MCF 10A (cell line): ENCODE results near the gene CALML6. TPM values are rescaled to one million over a fixed set of nuclear protein-coding genes. Genes with fewer than 3 reads are reported as not detected.

ENCODE experiments used
- BruUV-seq: library from RNA; stranded (reverse); fragments of 400-500 nt; replicated peaks from 2 replicates; lab custom pipeline; 2021; lab: Mats Ljungman, UMichigan
- CTCF ChIA-PET: fragments of 300-600 bp; sonication (Branson Sonifier 250); formaldehyde crosslinking; extraction: SDS; loops from one replicate; lab custom pipeline; 2021; ENCODE audit warnings: antibody characterized with exemption, inconsistent platforms; lab: Yijun Ruan, JAX
- POLR2A ChIA-PET: fragments of 300-600, 350-650 bp; sonication (Branson Sonifier 250); formaldehyde crosslinking; extraction: SDS; loops from one replicate; lab custom pipeline; 2020; ENCODE audit warnings: antibody characterized with exemption, inconsistent platforms; lab: Yijun Ruan, JAX
- DNase-seq: peaks from one replicate; pipeline ENCODE4 v3.0.0-alpha.2; 2018; ENCODE audit not compliant: unreplicated experiment
- H3K27ac Mint-ChIP-seq: one replicate; pipeline ENCODE4 v1.8.0; 2022; ENCODE audit warnings: mild to moderate bottlenecking, low read depth, mixed read lengths; ENCODE audit not compliant: unreplicated experiment
- H3K27me3 Mint-ChIP-seq: one replicate; pipeline ENCODE4 v1.8.0; 2022; ENCODE audit warnings: mixed read lengths; ENCODE audit not compliant: insufficient read depth, unreplicated experiment
- H3K36me3 Mint-ChIP-seq: one replicate; pipeline ENCODE4 v1.8.0; 2022; ENCODE audit warnings: mild to moderate bottlenecking, moderate library complexity, mixed read lengths; ENCODE audit not compliant: insufficient read depth, unreplicated experiment
- H3K4me1 Mint-ChIP-seq: one replicate; pipeline ENCODE4 v1.8.0; 2022; ENCODE audit warnings: mixed read lengths; ENCODE audit not compliant: insufficient read depth, unreplicated experiment
- H3K4me3 Mint-ChIP-seq: one replicate; pipeline ENCODE4 v1.8.0; 2022; ENCODE audit warnings: mild to moderate bottlenecking, moderate library complexity, mixed read lengths; ENCODE audit not compliant: unreplicated experiment
- H3K9me3 Mint-ChIP-seq: one replicate; pipeline ENCODE4 v1.8.0; 2022; ENCODE audit warnings: mixed read lengths; ENCODE audit not compliant: unreplicated experiment
- CTCF ChIP-seq: fragments of 200-600 bp; IDR thresholded peaks from one replicate; pipeline ENCODE4 v1.8.0; 2022; ENCODE audit warnings: antibody characterized with exemption, mild to moderate bottlenecking; ENCODE audit not compliant: unreplicated experiment
- intact Hi-C: fragments of 100-400 bp; cut with micrococcal nuclease; formaldehyde crosslinking; loops from 2 replicates; pipeline ENCODE4 v1.14.1; 2022
- total RNA-seq: library from RNA; stranded (reverse); gene quantifications from 2 replicates; pipeline ENCODE4 v1.2.3, GENCODE V29; 2022

CALML6 gene
- total RNA-seq, 1 experiment from 2014 or later = 1.7 TPM

GRCh38 chr1:1946540-1946939, 31.5 kb downstream of the CALML6 start:
- Mint-ChIP-seq H3K27me3 (peaks cover 26% of the 10 kb centered on the region), H3K4me3 (no peak overlapping the region), H3K4me1 (no peaks in the 10 kb centered on the region), H3K27ac (no peak overlapping the region), H3K9me3 (no peaks in the 10 kb centered on the region), H3K36me3 (no peaks in the 10 kb centered on the region)
- TF ChIP-seq CTCF = no peak
- no peak for DNase-seq
- intact Hi-C loops = no loop called here
- POLR2A ChIA-PET = no interaction called here
- BruUV-seq = no TSS peak
- CTCF ChIA-PET = interaction anchor here (1.0 to 8.8 kb wide), 3 partner anchors 9 to 99 kb away, joined by 3 to 118 read pairs (median 4); no protein-coding TSS in a partner anchor

GRCh38 chr1:1947493-1947892, 32.4 kb downstream of the CALML6 start:
- no peak overlapping the region for H3K27ac Mint-ChIP-seq
- intact Hi-C loops = no loop called here
- no peak overlapping the region for H3K4me3 Mint-ChIP-seq
- no TSS peak for BruUV-seq
- no peak for TF ChIP-seq CTCF
- no peaks in the 10 kb centered on the region for H3K9me3 Mint-ChIP-seq
- H3K4me1 Mint-ChIP-seq = no peaks in the 10 kb centered on the region
- POLR2A ChIA-PET = no interaction called here
- H3K27me3 Mint-ChIP-seq = peaks cover 24% of the 10 kb centered on the region
- CTCF ChIA-PET = interaction anchor here (0.7 to 8.8 kb wide), 2 partner anchors 98 to 137 kb away, joined by 3 to 118 read pairs; no protein-coding TSS in a partner anchor
- peak; percentile 22 for DNase-seq
- H3K36me3 Mint-ChIP-seq = no peaks in the 10 kb centered on the region

GRCh38 chr1:1948783-1949182, 33.7 kb downstream of the CALML6 start:
- no peaks in the 10 kb centered on the region for H3K36me3 Mint-ChIP-seq
- no peak overlapping the region for H3K4me3 Mint-ChIP-seq
- intact Hi-C loops = no loop called here
- BruUV-seq = no TSS peak
- H3K9me3 Mint-ChIP-seq = no peaks in the 10 kb centered on the region
- CTCF ChIA-PET = interaction anchor here (8.8 kb wide), 1 partner anchor 96 kb away, joined by 118 read pairs; no protein-coding TSS in a partner anchor
- TF ChIP-seq CTCF = no peak
- peaks cover 24% of the 10 kb centered on the region for H3K27me3 Mint-ChIP-seq
- DNase-seq = no peak
- no peaks in the 10 kb centered on the region for H3K4me1 Mint-ChIP-seq
- no peak overlapping the region for H3K27ac Mint-ChIP-seq
- POLR2A ChIA-PET = no interaction called here

GRCh38 chr1:1950940-1951339, 35.9 kb downstream of the CALML6 start:
- Mint-ChIP-seq H3K27ac (no peak overlapping the region), H3K27me3 (peaks cover 24% of the 10 kb centered on the region), H3K4me1 (no peaks in the 10 kb centered on the region), H3K9me3 (no peaks in the 10 kb centered on the region), H3K36me3 (no peaks in the 10 kb centered on the region), H3K4me3 (no peak overlapping the region)
- no peak for DNase-seq
- TF ChIP-seq CTCF = no peak
- BruUV-seq = no TSS peak
- CTCF ChIA-PET = no interaction called here
- POLR2A ChIA-PET = no interaction called here
- intact Hi-C loops = no loop called here
